Measurements from ENCODE around the gene TRMT10A.

The TRMT10A gene, protein sequence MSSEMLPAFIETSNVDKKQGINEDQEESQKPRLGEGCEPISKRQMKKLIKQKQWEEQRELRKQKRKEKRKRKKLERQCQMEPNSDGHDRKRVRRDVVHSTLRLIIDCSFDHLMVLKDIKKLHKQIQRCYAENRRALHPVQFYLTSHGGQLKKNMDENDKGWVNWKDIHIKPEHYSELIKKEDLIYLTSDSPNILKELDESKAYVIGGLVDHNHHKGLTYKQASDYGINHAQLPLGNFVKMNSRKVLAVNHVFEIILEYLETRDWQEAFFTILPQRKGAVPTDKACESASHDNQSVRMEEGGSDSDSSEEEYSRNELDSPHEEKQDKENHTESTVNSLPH

DNA sequence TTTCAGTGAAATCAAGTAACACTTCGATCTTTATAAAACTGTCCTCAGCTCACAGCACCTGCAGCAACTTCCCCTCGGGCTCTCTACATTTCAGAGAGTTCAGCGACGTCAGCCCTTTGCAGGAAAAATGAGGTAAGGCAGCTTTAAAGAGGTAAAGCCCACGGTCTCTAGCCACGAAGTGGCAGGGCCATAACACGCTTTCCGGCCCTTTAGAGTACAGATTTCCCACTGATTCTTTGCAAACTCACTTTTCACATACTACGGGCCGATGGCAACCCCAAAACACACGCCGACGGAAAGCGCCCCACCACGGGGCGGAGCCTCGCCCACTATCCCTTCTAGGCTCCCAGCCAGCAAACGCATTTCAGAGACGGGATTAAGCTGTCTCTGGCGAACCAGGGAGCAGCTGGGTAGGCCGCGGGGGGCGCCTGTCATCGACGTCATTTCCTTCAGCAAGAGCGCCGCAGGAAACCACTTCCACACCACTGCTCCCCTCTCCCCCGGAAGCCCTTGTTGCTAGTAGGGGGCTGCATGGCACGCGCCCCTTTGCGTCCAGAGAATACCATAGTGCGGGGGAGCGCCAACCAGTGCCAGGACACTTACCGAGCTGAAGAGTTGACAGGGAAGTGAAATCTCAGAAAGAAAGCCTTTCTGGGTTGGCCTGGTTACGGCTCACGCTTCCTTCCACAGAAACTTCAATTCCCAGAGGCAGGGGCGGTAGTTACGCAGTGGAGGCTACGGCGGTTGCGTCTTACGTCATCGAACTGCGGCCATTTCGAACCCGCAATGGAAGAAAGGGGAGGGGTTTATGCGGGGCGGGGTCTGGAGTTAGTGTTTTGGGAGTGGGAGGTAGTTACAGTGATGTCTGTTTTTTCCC is at the start of gene TRMT10A:
Gene TRMT10A (minus strand): TSS at position 730 of the 877 bp plus-strand sequence. CDS start 4,701 bp downstream, outside the sequence.
- peak; percentile 98 for DNase-seq

DNA sequence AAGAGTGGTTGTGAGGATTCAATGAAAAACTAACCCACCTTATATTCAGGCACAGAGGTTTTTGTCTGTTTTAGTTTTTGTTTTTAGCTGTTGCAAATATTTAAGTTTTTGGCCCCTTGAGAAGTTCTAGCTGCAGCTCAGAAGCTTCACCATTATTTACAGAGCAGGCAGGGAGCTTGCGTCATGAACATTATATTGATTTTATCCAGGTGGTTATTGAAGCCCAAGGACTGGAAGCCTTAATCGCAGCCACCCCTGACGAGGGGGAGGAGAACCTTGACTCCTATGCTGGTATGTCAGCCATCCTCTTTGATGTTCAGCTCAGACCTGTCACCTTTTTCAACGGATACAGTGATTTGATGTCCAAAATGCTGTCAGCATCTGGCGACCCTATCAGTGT is 48.9 kb upstream of the TRMT10A start:
- DNase-seq = no peak

- DNase-seq = no peak
These were observed 48.4 kb upstream of the TRMT10A start for GRCh38 chr4:99612281-99612680.

DNA sequence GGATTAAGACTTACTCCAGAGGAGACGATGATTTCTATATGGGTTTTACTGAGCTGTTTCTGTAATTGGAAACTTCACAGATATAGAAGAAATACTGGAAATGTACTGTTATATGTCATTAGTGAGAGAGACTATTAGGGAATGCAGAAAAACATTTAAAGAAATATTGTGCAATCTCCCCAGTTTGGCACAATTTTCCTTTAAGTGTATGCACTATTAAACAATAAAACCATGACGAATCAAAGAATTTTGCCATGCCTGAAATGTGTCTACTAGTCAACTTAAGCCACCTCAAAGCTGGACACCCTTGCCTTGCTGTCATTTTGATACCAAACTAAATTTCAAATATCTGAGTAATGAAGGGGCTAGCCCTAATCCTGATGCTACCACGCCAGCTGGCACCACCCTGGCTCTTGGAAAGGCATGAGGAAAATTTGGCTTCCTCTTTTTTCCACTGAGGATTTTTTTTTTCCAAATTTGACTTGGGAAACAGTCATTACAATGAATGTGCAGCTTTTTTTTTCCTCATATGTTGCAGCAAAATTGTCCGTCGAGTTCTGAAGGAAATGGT is 46.9 kb upstream of the TRMT10A start:
- no peak for DNase-seq

- DNase-seq = no peak
These were observed 44.6 kb upstream of the TRMT10A start for GRCh38 chr4:99608417-99608816.

DNA sequence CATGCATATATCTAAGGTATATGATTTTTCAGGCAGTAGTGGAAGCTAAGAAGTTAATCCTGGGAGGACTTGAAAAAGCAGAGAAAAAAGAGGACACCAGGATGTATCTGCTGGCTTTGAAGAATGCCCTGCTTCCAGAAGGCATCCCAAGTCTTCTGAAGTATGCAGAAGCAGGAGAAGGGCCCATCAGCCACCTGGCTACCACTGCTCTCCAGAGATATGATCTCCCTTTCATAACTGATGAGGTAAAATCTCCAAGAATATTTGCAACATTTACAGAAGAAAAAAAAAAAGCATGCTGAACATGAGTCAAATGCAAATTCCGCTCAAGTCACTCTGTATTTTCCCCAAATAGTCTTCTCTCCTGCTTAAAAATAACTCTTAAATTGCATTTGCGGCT is 42.9 kb upstream of the TRMT10A start:
- DNase-seq = no peak

DNA sequence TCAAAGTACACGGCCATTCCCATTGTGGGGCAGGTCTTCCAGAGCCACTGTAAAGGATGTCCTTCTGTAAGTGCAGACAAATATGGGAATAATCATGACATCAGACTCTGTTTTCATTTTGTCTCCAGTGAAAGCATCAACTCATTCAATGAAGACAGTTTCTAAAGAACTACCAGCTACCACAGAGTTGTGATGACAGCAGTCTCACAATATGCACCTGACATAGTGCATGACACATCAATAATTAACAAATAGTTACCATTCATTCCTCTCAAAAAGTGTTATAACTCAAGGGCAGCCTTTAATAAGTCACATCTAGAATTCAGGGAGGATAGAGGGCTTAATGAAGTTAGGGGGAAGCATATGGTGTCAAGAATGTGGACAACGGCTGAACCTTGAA is 31.0 kb upstream of the TRMT10A start:
- DNase-seq = no peak

DNA sequence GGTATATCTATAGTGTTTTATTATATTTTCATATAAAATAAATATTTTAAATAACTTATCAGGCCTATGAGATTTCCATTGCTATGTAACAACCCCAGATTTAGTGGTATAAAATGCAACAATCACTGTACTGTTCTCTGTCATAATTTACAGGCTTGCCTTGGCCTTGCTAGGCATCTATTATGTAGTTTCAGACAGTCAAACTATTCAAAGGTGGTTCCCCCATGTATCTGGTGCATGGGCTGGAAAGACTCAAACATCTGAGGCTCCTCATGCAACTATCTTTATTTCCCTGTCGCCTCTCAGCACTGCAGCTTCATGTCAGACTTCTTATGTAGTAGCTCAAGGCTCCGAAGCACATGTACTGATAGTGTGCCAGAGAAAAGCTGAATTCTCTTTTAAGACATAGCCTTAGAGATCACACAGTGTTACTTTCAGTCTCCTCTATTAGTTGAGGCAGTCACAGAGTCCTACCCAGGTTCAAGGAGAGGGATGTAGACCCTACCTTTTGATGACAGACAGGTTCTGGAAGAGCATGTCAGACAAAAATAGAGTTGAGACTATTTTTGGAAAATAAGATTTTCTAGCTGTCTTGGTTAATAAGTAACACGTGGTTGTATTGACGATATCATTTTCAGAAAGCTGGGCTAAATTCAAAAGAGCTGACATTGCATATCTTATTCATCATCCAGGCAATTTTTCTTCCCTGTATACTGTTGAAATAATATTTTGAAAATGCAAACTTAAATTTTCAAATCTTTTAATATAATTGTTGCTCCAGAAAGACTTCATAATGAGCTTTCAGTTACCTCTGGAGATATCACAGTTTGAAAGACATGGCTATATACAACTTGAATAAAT is 30.2 kb upstream of the TRMT10A start:
- DNase-seq = no peak

GRCh38 chr4:99591757-99592156 is 27.9 kb upstream of the TRMT10A start:
- no peak for DNase-seq

DNA sequence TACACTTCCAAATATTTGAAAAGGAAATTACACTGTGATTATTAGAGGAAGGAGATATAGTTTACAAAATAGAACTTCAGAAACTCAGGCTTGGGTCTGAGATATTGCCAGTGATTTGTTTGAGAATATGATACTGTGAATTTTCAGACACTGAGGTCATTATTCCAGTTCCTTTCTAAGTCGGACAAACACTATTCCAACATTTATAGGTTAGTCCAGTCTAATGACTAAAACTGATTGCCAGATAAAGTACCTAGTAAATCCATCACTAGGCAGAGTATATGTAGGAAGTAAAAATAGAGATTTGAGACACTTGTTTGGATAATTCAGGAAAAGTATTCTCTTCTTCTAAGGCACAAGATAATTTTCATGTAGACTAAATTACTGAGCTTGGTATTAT is 24.0 kb upstream of the TRMT10A start:
- DNase-seq = no peak

DNA sequence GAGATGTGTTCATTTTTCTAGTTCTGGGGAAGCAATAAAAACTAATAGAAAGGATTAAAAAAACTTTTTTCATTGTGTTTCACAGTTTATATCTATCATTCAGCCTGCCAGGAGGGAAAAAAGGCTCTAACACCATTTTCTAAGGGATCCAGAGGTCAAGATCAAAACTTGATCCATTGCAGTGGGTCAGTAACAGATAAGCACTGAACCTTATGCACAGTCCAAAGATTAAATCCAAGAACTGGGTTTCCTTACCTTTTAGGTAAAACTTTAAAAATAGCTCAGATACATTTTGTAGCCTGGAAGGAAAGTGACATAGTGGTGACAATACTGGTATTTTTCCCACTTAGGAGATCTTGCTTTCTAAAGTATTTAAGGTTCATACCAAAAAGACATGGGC is 23.5 kb upstream of the TRMT10A start:
- no peak for DNase-seq

DNA sequence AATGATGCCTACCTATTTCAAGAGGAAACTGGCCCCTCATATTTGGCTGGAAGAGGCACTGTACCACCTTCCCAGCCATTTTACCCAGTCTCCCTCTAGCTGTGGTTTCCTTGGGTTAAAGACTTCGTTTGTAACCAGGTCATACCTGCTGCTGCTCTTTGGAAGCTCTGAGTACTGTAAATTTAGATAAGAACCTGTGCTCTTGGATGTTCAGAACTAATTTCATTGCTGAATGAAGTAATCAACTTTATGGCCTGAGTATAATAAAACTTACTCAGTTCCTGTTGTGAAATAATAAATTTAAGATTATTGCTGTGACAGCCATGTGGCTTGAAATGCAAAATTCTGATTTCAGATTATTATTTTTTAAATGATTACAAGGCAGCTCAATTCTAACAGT is 23.0 kb upstream of the TRMT10A start:
- no peak for DNase-seq

- no peak for DNase-seq
These were observed 22.5 kb upstream of the TRMT10A start for GRCh38 chr4:99586322-99586721.

GRCh38 chr4:99585516-99585915 is 21.7 kb upstream of the TRMT10A start:
- DNase-seq = no peak

DNA sequence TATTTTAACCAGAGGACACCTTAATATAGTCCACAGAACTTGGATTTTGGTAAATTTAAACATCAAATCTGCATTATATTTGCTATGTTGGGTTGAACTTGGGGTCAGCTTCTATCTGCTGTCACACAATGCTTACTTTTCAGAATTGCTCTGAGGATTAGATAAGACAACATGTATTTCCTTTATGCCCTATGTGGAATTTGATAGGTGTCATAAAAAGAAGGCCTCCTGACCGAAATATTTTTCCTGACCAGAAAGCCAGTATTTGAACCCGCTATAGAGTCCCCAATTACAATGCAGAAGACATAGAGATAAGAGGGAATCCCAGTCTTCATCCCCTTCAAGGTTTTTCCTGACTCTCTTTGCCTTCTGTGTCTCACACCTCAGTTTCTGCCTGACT is 14.9 kb upstream of the TRMT10A start:
- DNase-seq = no peak

DNA sequence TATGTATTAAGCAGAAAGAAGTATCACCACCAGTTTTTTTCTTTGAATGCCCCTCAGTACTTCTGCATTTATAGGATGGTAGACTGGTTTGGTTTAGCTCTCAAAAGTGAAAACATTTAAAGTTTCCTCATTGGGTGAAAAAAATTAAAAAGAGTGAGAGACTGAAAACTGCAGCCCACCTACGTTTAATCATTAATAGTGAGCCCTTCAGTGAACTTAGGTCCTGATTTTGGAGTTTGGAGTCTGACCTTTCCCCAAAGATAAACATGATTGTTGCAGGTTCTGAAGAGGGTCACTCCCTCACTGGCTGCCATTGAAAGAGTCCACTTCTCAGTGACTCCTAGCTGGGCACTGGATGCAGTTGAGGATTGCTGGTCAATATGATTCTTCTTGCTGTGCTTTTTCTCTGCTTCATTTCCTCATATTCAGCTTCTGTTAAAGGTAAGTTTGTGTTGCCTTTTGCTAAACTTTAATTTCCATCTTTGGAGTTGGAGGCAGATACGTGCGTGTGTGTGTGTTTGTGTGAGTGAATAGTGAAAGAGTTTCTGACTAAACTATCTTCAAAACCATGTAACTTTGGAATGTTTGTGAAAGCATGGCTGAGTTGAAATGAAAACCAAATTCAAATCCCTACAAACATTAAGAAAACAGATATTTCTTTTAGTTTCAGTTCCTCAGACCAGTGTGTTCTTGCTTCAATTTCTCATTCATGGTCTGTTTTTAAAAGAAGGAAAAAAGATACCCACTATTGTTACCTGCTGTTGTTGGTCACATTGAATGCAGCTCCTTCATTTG is 10.9 kb upstream of the TRMT10A start, which contains the start of gene MTTP:
Gene MTTP (plus strand): TSS at position 295 of the 795 bp plus-strand sequence. CDS start 86 bp downstream, at position 381.
- DNase-seq = peak; percentile 42

- no peak for DNase-seq
These were observed 10.0 kb upstream of the TRMT10A start for GRCh38 chr4:99573735-99574368.

DNA sequence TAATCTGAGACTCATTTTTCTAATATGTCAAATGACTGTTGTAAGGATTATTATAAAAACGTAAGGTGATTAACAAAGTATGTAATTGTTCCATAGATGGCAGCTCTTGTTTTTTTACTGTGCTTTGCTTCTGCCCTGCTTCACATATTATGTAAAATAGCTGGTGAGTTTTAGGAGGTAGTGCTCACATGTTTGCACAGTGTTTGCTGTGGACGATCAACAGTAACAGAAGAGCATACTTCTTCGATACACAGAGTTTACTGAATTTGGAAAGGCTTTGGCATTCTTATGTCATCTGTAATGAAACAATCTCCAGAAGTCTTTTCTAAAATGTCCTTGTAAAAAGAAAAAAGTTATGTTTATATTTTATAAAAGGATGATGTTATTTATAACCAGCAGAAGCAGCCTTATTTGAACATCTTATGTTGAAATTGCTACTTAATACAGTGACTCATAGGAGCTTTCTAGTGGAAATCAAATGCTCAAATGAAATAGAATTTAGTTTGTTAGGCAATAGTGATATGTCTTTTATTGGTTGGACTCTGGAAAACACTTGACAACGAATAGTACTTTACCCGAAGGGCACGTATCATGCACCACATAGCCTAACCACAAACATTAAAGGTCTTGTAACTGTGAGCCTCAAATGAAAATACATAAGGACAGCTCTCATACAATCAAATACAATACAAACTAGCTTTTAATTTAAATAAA is 8.8 kb upstream of the TRMT10A start:
- no peak for DNase-seq

- no peak for DNase-seq
These were observed 8.0 kb upstream of the TRMT10A start for GRCh38 chr4:99571883-99572282.

GRCh38 chr4:99564921-99565320 is 1.1 kb upstream of the TRMT10A start:
- no peak for DNase-seq

GRCh38 chr4:99552872-99553271 is 11.0 kb downstream of the TRMT10A start:
- no peak for DNase-seq
